HepG2 (cell line): ENCODE measurements around the gene MTR. TPM values are rescaled to one million over a fixed set of nuclear protein-coding genes. Genes with fewer than 3 reads are reported as not detected.

Experiments
- CEBPB ChIP-seq: IDR thresholded peaks from 2 replicates; pipeline ENCODE4 v1.6.1; 2011; ENCODE audit warnings: low read depth, low read length, improper control_type of control experiment, borderline replicate concordance
- PHF21A ChIP-seq: sonication (generic); formaldehyde crosslinking; IDR thresholded peaks from 2 replicates; pipeline ENCODE4 v1.5.0; 2020; ENCODE audit warnings: mild to moderate bottlenecking, missing genetic modification reagents
- REPIN1 ChIP-seq: sonication (generic); formaldehyde crosslinking; IDR thresholded peaks from 2 replicates; pipeline ENCODE4 v1.8.0; 2022; ENCODE audit warnings: missing genetic modification reagents, low read depth, mild to moderate bottlenecking, borderline replicate concordance
- REXO4 ChIP-seq: sonication (generic); formaldehyde crosslinking; IDR thresholded peaks from 2 replicates; pipeline ENCODE4 v1.8.0; 2022; ENCODE audit warnings: missing genetic modification reagents, mild to moderate bottlenecking, borderline replicate concordance
- RXRB ChIP-seq: IDR thresholded peaks from 2 replicates; pipeline ENCODE4 v1.6.1; 2016; ENCODE audit warnings: borderline replicate concordance, missing genetic modification reagents, missing compliant biosample characterization
- SIX4 ChIP-seq: sonication (generic); formaldehyde crosslinking; IDR thresholded peaks from 2 replicates; pipeline ENCODE4 v1.4.0; 2020; ENCODE audit warnings: missing genetic modification reagents
- STAT6 ChIP-seq: sonication (generic); formaldehyde crosslinking; IDR thresholded peaks from 2 replicates; pipeline ENCODE4 v1.4.0; 2020; ENCODE audit warnings: missing genetic modification reagents, mild to moderate bottlenecking, borderline replicate concordance
- TFE3 ChIP-seq: IDR thresholded peaks from 2 replicates; pipeline ENCODE4 v1.6.1; 2016
- ZNF737 ChIP-seq: sonication (generic); formaldehyde crosslinking; IDR thresholded peaks from 2 replicates; pipeline ENCODE4 v1.5.0; 2020; ENCODE audit warnings: missing genetic modification reagents, mild to moderate bottlenecking, borderline replicate concordance
- polyA plus RNA-seq, 8 experiments: library from polyadenylated mRNA; depleted of rRNA in 3 of 8; stranded (reverse) in 7 of 8; unstranded in 1 of 8; fragments of >200 nt; fragmentation: Illumina TruSeq in 4 of 8; extraction: Trizol in 4 of 8; gene quantifications; 2 replicates each; pipeline versions ENCODE4 v1.2.1 to v1.2.3, GENCODE V29; 2011 to 2016; ENCODE audit warnings: low read depth in 4 of 8, missing spikeins in 1 of 8, mixed read lengths in 1 of 8; ENCODE audit not compliant: insufficient read depth in 1 of 8
- total RNA-seq, 5 experiments: library from RNA; depleted of rRNA; stranded (reverse); fragments of >200 nt; fragmentation: Illumina TruSeq; extraction: Trizol; gene quantifications; 2 replicates each; pipeline ENCODE4 v1.2.3, GENCODE V29; 2016; ENCODE audit warnings: low read depth in 1 of 5

The MTR gene
- total and polyA plus RNA-seq, 2 of the 13 experiments (the other 11 are each of a cell fraction or from before 2014, with no cell fraction given), result 16.3 to 36.1 TPM

- TF ChIP-seq CEBPB, result no peak
- peak; percentile 66 for TF ChIP-seq RXRB (CRISPR knock-in tag)
- 0 out of 2 replicates have a peak, but pooled peaks have one; percentile 45 for TF ChIP-seq SIX4 (CRISPR knock-in tag)
- TF ChIP-seq STAT6, result peak; percentile 8; the same call in 1 of the 2 replicates
- peak; percentile 64; the same call in 1 of the 2 replicates for TF ChIP-seq PHF21A (CRISPR knock-in tag)
- TF ChIP-seq REPIN1 (CRISPR knock-in tag), result peak; percentile 55; the same call in 1 of the 2 replicates
- TF ChIP-seq TFE3, result 0 out of 2 replicates have a peak, but pooled peaks have one; percentile 34
- no peak for TF ChIP-seq ZNF737 (CRISPR knock-in tag)
- TF ChIP-seq REXO4 (CRISPR knock-in tag), result no peak
- TF ChIP-seq, all 625 proteins: peak for 181
Observed at GRCh38 chr1:236844499-236845271, 49.6 kb downstream of the MTR start (continued).
